Measurements from ENCODE around the gene HNRNPA1L2. TPM values are rescaled to one million over a fixed set of nuclear protein-coding genes. Genes with fewer than 3 reads are reported as not detected.

Gene HNRNPA1L2
- polyA plus RNA-seq, 1 experiment: 5.0 TPM

DNA sequence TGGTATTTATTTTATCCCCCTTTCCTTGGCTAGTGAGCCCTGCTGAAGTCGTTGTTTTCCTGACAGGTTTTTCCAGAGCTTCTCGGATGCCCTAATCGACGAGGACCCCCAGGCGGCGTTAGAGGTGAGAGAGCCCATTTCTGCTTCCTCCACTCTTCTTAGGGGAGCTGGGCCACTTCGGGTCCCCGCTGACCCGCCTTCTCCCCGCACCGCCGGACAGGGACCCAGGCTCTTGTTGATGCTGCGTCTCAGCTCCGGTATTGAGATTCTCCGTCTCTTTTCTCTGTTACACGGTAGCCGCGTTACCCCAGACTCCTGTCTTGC lies 10.7 kb downstream of the HNRNPA1L2 start:
- TF ChIP-seq, protein P1, sequence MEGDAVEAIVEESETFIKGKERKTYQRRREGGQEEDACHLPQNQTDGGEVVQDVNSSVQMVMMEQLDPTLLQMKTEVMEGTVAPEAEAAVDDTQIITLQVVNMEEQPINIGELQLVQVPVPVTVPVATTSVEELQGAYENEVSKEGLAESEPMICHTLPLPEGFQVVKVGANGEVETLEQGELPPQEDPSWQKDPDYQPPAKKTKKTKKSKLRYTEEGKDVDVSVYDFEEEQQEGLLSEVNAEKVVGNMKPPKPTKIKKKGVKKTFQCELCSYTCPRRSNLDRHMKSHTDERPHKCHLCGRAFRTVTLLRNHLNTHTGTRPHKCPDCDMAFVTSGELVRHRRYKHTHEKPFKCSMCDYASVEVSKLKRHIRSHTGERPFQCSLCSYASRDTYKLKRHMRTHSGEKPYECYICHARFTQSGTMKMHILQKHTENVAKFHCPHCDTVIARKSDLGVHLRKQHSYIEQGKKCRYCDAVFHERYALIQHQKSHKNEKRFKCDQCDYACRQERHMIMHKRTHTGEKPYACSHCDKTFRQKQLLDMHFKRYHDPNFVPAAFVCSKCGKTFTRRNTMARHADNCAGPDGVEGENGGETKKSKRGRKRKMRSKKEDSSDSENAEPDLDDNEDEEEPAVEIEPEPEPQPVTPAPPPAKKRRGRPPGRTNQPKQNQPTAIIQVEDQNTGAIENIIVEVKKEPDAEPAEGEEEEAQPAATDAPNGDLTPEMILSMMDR (IDR thresholded peaks at IDR 0.05; ENCODE audit: insufficient read depth, low read depth, low read length): no peak
- DNase-seq (ENCODE audit: low read depth): no peak
- Histone ChIP-seq H3K4me3 (ENCODE audit: low read depth, low read length) (peak overlapping the region; percentile 74), H3K27me3 (ENCODE audit: control insufficient read depth, insufficient read depth, low read length) (no peaks in the 10 kb centered on the region), H3K36me3 (ENCODE audit: control insufficient read depth, insufficient read depth, low read length) (peaks cover 2% of the 10 kb centered on the region; the same call in 1 of the 2 replicates)
- ChIA-PET POLR2A (interaction anchor here (0.6 to 2.4 kb wide), 3 partner anchors 13 to 51 kb away, joined by 11 to 12 read pairs (median 11); no protein-coding TSS in a partner anchor), CTCF (interaction anchor here (0.6 to 2.5 kb wide), 13 partner anchors 11 to 723 kb away, joined by 3 to 33 read pairs (median 4); no protein-coding TSS in a partner anchor)

DNA sequence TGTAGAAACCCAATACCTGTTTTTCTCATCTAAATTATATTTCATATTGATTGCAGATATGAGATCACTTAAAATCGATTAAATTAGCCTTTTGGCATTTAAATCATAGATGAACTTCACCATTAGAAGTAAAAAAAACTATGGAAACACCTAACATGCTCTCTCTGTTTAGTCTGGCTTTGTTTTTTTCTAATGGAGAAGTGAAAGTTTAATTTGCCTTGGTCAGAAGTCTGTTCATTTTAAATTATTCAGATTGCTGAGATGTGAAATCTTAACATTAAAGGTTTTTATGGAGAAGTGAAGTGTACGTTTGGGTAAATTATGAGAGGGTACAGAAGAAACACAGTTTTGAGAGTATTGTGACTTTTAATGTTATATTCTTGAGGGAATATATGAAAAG lies 17.1 kb downstream of the HNRNPA1L2 start:
- no peaks in the 10 kb centered on the region for H3K36me3 ChIP-seq (ENCODE audit: control insufficient read depth, insufficient read depth, low read length)
- DNase-seq (ENCODE audit: low read depth): no peak
- no peak overlapping the region for H3K4me3 ChIP-seq (ENCODE audit: low read depth, low read length)
- ChIA-PET CTCF (no interaction called here), POLR2A (no interaction called here)
- no peaks in the 10 kb centered on the region for H3K27me3 ChIP-seq (ENCODE audit: control insufficient read depth, insufficient read depth, low read length)
- TF ChIP-seq, protein P1 (IDR thresholded peaks at IDR 0.05; ENCODE audit: insufficient read depth, low read depth, low read length): no peak

DNA sequence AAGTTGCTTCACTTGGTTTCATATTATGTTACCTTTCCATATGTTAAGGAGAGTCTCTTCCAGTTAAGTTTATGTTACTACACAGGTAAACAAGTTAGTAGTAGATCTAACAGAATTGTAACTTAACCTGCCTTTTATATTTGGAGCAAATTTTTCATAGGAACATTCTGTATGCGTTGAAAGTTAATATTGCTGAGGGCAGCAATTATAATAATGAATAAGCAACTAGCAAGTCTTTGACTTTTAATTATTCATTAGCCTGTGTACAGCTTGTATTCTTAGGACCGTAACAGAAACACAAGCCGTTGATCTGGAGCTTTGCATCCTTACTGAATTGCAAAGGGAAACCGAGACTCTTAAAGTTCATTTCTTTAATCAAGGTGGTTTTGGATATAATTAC lies 22.0 kb downstream of the HNRNPA1L2 start:
- POLR2A ChIA-PET: no interaction called here
- peaks cover 5% of the 10 kb centered on the region for H3K36me3 ChIP-seq (ENCODE audit: control insufficient read depth, insufficient read depth, low read length)
- H3K27me3 ChIP-seq (ENCODE audit: control insufficient read depth, insufficient read depth, low read length): no peaks in the 10 kb centered on the region
- DNase-seq (ENCODE audit: low read depth): no peak
- no peak overlapping the region for H3K4me3 ChIP-seq (ENCODE audit: low read depth, low read length)
- CTCF ChIA-PET: interaction anchor here (0.6 to 5.1 kb wide), 9 partner anchors 11 to 488 kb away, joined by 3 to 33 read pairs (median 3); partner anchors contain the start of gene SUGT1
- TF ChIP-seq, protein P1 (IDR thresholded peaks at IDR 0.05; ENCODE audit: insufficient read depth, low read depth, low read length): no peak

DNA sequence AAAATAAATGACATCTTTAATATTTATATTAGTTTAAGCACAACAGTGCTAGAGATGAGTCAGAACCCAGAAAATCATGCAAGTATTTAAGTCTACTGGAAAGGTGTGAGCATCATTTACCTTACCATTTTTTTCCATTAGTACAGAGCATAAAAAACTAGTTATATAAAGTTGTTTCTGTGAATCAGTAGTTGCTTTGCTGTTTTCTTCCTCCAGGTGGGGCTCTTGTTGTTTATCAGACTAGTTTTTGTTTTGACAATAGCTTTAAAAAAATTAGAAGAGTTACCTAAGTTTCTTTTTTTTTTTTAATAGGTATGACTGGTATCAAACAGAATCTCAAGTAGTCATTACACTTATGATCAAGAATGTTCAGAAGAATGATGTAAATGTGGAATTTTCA lies 23.1 kb downstream of the HNRNPA1L2 start:
- no peak for DNase-seq (ENCODE audit: low read depth)

DNA sequence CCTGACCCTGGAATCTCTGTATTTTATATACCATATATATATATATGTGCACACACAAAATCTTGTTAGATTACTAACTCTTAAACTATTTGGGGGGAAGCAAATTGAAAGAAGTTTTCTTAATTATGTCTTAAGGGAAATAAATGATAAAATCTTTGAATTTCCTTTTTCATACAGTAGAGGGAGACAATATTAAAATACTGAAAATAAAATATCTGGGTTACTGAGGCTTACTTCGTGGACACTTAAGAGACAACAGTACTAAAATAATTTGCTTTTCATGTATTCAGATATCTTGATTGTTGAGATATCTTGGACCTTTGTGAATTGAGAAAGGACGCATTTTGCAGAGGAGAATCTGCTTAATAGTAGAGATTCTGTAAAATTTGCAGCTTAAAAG lies 27.4 kb downstream of the HNRNPA1L2 start:
- TF ChIP-seq, protein P1 (IDR thresholded peaks at IDR 0.05; ENCODE audit: insufficient read depth, low read depth, low read length): 0 out of 2 replicates have a peak, but pooled peaks have one; percentile 2
- no peak overlapping the region for H3K4me3 ChIP-seq (ENCODE audit: low read depth, low read length)
- CTCF ChIA-PET: interaction anchor here (1.1 kb wide), 1 partner anchor 17 kb away, joined by 3 read pairs; the partner anchor contains the start of gene SUGT1
- POLR2A ChIA-PET: no interaction called here
- no peaks in the 10 kb centered on the region for H3K27me3 ChIP-seq (ENCODE audit: control insufficient read depth, insufficient read depth, low read length)
- peaks cover 5% of the 10 kb centered on the region for H3K36me3 ChIP-seq (ENCODE audit: control insufficient read depth, insufficient read depth, low read length)
- DNase-seq (ENCODE audit: low read depth): no peak

More for the DNA sequence above, 23.1 kb downstream of the HNRNPA1L2 start:
- Histone ChIP-seq H3K4me3 (ENCODE audit: low read depth, low read length) (no peak overlapping the region), H3K27me3 (ENCODE audit: control insufficient read depth, insufficient read depth, low read length) (no peaks in the 10 kb centered on the region), H3K36me3 (ENCODE audit: control insufficient read depth, insufficient read depth, low read length) (peaks cover 5% of the 10 kb centered on the region)
- ChIA-PET CTCF (interaction anchor here (0.6 to 5.1 kb wide), 11 partner anchors 8 to 617 kb away, joined by 3 to 33 read pairs (median 4); partner anchors contain the start of gene SUGT1), POLR2A (interaction anchor here (0.6 kb wide), 1 partner anchor 12 kb away, joined by 11 read pairs; no protein-coding TSS in a partner anchor)
- TF ChIP-seq, protein P1 (IDR thresholded peaks at IDR 0.05; ENCODE audit: insufficient read depth, low read depth, low read length): peak; percentile 54
